ENCODE results near the gene MVK.

The MVK gene

DNA sequence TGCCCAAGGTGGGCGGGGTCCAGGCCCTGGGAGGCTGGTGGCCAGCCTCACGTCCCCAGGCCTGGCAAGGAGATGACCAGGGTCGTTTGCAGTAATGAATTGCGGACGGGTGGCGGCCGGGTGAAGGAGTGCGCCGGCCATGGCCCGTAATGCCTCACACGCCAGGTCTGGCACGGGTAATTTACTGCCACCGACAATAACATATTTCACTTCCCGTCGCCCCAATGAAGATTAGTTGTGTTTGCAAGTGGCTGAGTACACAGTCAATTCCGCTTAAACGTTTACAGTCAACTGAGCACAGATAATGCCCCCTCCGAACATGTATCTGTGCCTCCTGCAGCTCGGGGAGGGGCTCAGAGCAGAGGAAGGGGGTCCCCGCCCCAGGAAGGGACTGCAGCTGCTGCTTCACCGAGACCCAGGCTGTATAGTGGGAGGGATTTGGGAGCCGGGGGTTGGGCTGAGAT, 48.3 kb downstream of the MVK start:
- H3K4me3 ChIP-seq (replicated peaks in 1 of 2; ENCODE audit: low read depth in 2 of 2, low read length in 2 of 2) = no peak overlapping the region
- DNase-seq (ENCODE audit: low read depth in 2 of 2) = no peak
- TF ChIP-seq, protein P1, sequence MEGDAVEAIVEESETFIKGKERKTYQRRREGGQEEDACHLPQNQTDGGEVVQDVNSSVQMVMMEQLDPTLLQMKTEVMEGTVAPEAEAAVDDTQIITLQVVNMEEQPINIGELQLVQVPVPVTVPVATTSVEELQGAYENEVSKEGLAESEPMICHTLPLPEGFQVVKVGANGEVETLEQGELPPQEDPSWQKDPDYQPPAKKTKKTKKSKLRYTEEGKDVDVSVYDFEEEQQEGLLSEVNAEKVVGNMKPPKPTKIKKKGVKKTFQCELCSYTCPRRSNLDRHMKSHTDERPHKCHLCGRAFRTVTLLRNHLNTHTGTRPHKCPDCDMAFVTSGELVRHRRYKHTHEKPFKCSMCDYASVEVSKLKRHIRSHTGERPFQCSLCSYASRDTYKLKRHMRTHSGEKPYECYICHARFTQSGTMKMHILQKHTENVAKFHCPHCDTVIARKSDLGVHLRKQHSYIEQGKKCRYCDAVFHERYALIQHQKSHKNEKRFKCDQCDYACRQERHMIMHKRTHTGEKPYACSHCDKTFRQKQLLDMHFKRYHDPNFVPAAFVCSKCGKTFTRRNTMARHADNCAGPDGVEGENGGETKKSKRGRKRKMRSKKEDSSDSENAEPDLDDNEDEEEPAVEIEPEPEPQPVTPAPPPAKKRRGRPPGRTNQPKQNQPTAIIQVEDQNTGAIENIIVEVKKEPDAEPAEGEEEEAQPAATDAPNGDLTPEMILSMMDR (IDR thresholded peaks at IDR 0.05; ENCODE audit: low read depth, low read length) = no peak

DNA sequence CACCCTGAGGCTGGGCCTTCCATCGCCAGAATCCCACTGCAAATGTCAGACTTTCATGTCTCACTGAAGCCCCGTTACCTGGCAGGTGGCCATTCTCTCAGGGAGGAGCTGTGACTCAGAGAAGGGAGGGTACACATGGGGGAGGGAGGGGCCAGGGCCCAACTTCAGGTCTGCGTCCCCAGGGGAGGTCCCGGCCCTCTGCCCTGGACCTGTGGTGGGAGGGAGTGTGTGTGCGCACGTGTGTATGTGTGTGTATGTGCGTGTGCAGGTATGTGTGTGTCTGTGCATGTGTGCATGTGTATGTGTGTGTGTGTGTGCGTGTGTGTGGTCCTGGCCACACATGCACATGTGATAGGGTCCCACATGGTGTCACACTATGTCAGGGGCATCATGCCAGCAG, 50.9 kb downstream of the MVK start:
- H3K4me3 ChIP-seq (replicated peaks in 1 of 2; ENCODE audit: low read depth in 2 of 2, low read length in 2 of 2) = no peak overlapping the region
- TF ChIP-seq, protein P1 (IDR thresholded peaks at IDR 0.05; ENCODE audit: low read depth, low read length) = no peak
- DNase-seq (ENCODE audit: low read depth in 2 of 2) = no peak

DNA sequence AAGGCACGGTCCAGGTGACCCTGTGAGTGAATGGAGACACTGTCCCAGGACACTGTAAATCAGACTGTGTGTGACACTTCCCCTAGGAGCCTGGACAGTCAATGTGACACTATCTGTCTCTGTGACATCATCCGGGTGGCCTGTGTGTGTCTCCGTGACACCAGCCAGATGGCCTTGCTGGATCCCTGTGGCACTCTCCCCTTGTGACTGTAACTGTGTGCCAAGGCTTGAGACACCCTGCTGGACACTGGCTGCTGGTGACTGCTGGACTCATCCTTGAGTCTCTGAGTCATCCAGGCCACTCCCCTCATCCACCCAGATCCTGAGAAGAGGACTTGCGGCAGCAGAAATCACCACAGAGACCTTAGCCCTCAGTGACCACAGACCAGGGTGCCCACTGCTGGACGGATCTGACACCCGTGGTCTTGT, 51.6 kb downstream of the MVK start:
- peak; percentile 13 to 59 for DNase-seq (ENCODE audit: low read depth in 2 of 2)
- TF ChIP-seq, protein P1 (IDR thresholded peaks at IDR 0.05; ENCODE audit: low read depth, low read length) = peak; percentile 45
- H3K4me3 ChIP-seq (replicated peaks in 1 of 2; ENCODE audit: low read depth in 2 of 2, low read length in 2 of 2) = no peak overlapping the region

- TF ChIP-seq, protein P1 (IDR thresholded peaks at IDR 0.05; ENCODE audit: low read depth, low read length) = no peak
- H3K4me3 ChIP-seq (replicated peaks in 1 of 2; ENCODE audit: low read depth in 2 of 2, low read length in 2 of 2) = no peak overlapping the region
- no peak for DNase-seq (ENCODE audit: low read depth in 2 of 2)
Observed at GRCh38 chr12:109625749-109626377, 52.3 kb downstream of the MVK start.

DNA sequence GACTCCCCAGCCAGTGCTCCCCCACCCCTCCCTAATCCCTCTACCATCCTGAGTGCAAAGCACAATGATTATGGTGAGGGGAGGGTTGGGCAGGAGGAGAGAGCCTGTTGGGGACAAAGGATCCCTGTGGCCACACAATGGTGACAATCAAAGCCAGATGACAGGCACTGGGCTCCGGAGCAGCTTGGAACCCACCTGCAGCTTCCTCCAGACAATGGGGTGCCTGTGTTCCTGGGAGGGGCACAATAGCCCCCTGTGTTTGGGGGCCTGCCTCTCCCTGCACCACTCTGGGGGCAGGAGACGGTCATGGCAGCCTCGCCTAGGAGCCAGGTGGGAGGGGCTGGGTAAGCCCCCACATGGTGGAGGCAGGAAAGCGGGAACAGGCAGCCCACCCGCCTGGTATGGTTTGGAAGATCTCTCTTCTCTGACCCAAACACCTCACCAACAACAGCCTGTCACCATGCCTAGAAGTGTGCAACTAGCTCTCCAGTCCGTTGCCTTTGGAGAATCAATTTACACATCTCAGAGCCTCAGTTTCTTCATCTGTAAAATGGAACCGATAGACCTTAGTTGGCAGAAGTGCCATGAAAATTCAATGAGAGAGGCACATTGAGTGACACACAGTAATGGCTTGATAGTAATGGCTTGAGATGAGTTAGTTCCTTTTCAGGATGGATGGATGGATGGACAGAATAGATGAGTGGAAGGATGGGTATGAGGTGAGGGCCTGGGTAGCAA, 53.0 kb downstream of the MVK start:
- TF ChIP-seq, protein P1 (IDR thresholded peaks at IDR 0.05; ENCODE audit: low read depth, low read length) = no peak
- H3K4me3 ChIP-seq (replicated peaks in 1 of 2; ENCODE audit: low read depth in 2 of 2, low read length in 2 of 2) = no peak overlapping the region

DNA sequence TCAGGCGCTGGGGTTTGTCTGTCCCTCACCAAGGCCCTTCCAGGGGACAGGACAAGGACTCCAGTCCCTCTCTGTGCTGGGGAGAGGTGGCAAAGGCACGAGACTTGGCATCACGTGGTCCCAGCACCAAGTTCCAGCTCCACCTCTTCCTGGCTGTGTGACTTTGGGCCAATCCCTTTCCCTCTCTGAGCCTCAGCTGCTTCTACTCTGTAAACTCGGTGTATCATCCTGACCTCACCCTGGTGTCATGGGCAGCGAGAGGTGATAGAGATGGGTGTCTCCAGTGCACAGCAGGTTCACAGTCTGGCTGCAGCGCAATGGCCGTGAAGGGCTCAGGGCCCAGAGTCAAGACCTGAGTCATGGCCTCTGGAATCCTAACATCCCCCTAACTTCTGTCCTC, 54.0 kb downstream of the MVK start:
- DNase-seq (ENCODE audit: low read depth in 2 of 2) = no peak
- TF ChIP-seq, protein P1 (IDR thresholded peaks at IDR 0.05; ENCODE audit: low read depth, low read length) = no peak
- no peak overlapping the region for H3K4me3 ChIP-seq (replicated peaks in 1 of 2; ENCODE audit: low read depth in 2 of 2, low read length in 2 of 2)

More for the DNA sequence above, 53.0 kb downstream of the MVK start:
- no peak for DNase-seq (ENCODE audit: low read depth in 2 of 2)

Measured in cardiac fibroblast (primary cell).